HEK293 (cell line): ENCODE data around the gene RABGGTA.

Experiments
- CTCF ChIP-seq: fragments of 450-650 bp; formaldehyde crosslinking; IDR thresholded peaks from 2 replicates; pipeline ENCODE4 v1.5.1; 2016; ENCODE audit warnings: missing biosample characterization, missing genetic modification characterization
- ELK4 ChIP-seq: IDR thresholded peaks from 2 replicates; pipeline ENCODE4 v1.6.1; 2011; ENCODE audit warnings: mild to moderate bottlenecking, low read depth, low read length, borderline replicate concordance
- GLIS1 ChIP-seq: fragments of 450-650 bp; formaldehyde crosslinking; IDR thresholded peaks from 2 replicates; pipeline ENCODE4 v1.5.1; 2016; ENCODE audit warnings: missing biosample characterization, missing genetic modification characterization
- ZIC2 ChIP-seq: fragments of 450-650 bp; formaldehyde crosslinking; IDR thresholded peaks from 2 replicates; pipeline ENCODE4 v1.5.1; 2016; ENCODE audit warnings: missing biosample characterization, missing genetic modification characterization
- ZNF175 ChIP-seq: fragments of 450-650 bp; formaldehyde crosslinking; IDR thresholded peaks from 2 replicates; pipeline ENCODE4 v1.5.1; 2016; ENCODE audit warnings: missing biosample characterization, missing genetic modification characterization
- ZNF239 ChIP-seq: fragments of 450-650 bp; formaldehyde crosslinking; IDR thresholded peaks from 2 replicates; pipeline ENCODE4 v1.5.1; 2016; ENCODE audit warnings: missing biosample characterization, missing genetic modification characterization
- ZNF391 ChIP-seq: fragments of 450-650 bp; formaldehyde crosslinking; IDR thresholded peaks from 2 replicates; pipeline ENCODE4 v1.5.1; 2016; ENCODE audit warnings: low read depth, missing biosample characterization, missing genetic modification characterization, borderline replicate concordance
- ZNF449 ChIP-seq: fragments of 450-650 bp; formaldehyde crosslinking; IDR thresholded peaks from 2 replicates; pipeline ENCODE4 v1.5.1; 2017; ENCODE audit warnings: missing biosample characterization, mild to moderate bottlenecking, missing genetic modification characterization, moderate library complexity
- ZNF521 ChIP-seq: fragments of 450-650 bp; formaldehyde crosslinking; IDR thresholded peaks from 2 replicates; pipeline ENCODE4 v1.5.1; 2017; ENCODE audit warnings: missing biosample characterization, mild to moderate bottlenecking, missing genetic modification characterization
- ZNF670 ChIP-seq: fragments of 450-650 bp; formaldehyde crosslinking; IDR thresholded peaks from 2 replicates; pipeline ENCODE4 v1.5.1; 2016; ENCODE audit warnings: missing biosample characterization, missing genetic modification characterization, low read depth
- ZNF785 ChIP-seq: fragments of 450-650 bp; formaldehyde crosslinking; IDR thresholded peaks from 2 replicates; pipeline ENCODE4 v1.5.1; 2016; ENCODE audit warnings: missing biosample characterization, missing genetic modification characterization

- TF ChIP-seq ZNF670 (tag by site-specific recombination) (no peak), CTCF (no peak), ZIC2 (tag by site-specific recombination) (no peak), ZNF391 (tag by site-specific recombination) (no peak), ZNF785 (tag by site-specific recombination) (no peak), ZNF449 (tag by site-specific recombination) (no peak), ZNF521 (no peak), ZNF239 (tag by site-specific recombination) (no peak), ZNF175 (no peak), GLIS1 (tag by site-specific recombination) (no peak), ELK4 (no peak)
Observed at GRCh38 chr14:24249230-24250021, 22.0 kb downstream of the RABGGTA start.
